H1 (cell line): Measurements from ENCODE around the gene SLC24A1. TPM values are rescaled to one million over a fixed set of nuclear protein-coding genes. Genes with fewer than 3 reads are reported as not detected.

Source experiments
- SRF ChIP-seq: IDR thresholded peaks from 2 replicates; pipeline ENCODE4 v1.6.1; 2011; ENCODE audit warnings: mild to moderate bottlenecking, low read depth, low read length, moderate library complexity
- SUZ12 ChIP-seq: fragments of 200-600 bp; sonication (generic); IDR thresholded peaks from 2 replicates; pipeline ENCODE4 v1.6.1; 2012; ENCODE audit warnings: mild to moderate bottlenecking, inconsistent platforms, low read length, moderate library complexity, mixed read lengths
- TCF12 ChIP-seq: IDR thresholded peaks from 2 replicates; pipeline ENCODE4 v1.6.1; 2011; ENCODE audit warnings: low read depth, mild to moderate bottlenecking, low read length
- polyA plus RNA-seq, 7 experiments: library from polyadenylated mRNA; depleted of rRNA in 3 of 7; stranded (reverse) in 5 of 7; unstranded in 2 of 7; fragments of >200 nt in 5 of 7; fragments of 200-250 nt in 2 of 7; gene quantifications; 1 replicate in 5 of 7; 2 replicates in 1 of 7; 4 replicates in 1 of 7; pipeline versions ENCODE4 v1.2.1 to v1.2.3, GENCODE V29; 2011 to 2013; ENCODE audit warnings: missing spikeins in 2 of 7, mixed read lengths in 2 of 7
- total RNA-seq: library from RNA; stranded (reverse); fragmentation: NEBNext Ultra II Directional; extraction: Animal tissue kit (Norgen Biotek cat#: 25700); gene quantifications from 2 replicates; pipeline ENCODE4 v1.2.1, GENCODE V29; 2021
- TF ChIP-seq, protein P1 (sequence below): fragments of 300-600 bp; sonication (generic); IDR thresholded peaks from 2 replicates; pipeline ENCODE4 v1.7.1; 2012; ENCODE audit warnings: low read length, moderate library complexity, mild to moderate bottlenecking, inconsistent platforms; ENCODE audit not compliant: insufficient replicate concordance
- TF ChIP-seq, protein P2 (sequence below): IDR thresholded peaks from 2 replicates; pipeline ENCODE4 v1.6.1; 2011; ENCODE audit warnings: low read length, improper control_type of control experiment

Gene SLC24A1
- total and polyA plus RNA-seq, 2 of the 8 experiments (the other 6 are each of a cell fraction or from before 2014, with no cell fraction given): 4.9 to 6.6 TPM

DNA sequence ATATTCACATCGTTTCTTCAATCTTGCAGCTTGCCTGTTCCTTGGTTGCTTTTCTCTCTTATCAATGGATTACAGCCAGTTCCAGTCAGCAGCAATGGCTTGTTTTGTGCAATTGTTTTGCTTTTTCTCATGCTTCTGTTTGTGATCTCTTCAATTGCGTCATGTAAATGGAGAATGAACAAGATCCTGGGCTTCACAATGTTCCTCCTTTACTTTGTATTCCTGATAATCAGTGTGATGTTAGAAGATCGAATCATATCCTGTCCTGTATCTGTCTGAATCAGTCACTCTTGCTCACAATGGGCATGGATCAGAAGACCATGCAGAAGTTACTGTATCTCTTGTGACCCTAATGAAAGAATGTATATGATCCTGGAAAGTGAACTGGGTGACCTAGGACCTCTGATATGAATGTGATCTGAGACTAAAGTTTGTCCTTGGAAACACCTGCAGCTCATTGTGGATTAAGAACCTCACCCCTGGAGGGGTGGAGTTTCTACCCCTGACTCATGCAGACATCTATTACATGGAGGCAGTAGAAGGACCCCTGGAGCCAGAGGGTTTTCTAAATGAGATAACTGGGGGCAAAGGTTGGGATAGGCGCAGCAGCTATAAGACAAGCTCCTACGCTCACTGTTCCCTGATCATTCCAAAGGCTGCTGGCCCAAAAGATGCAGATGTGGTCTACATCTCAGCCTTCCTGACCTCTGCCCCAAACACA, 32.2 kb downstream of the SLC24A1 start (continued):
- TF ChIP-seq, protein P1, sequence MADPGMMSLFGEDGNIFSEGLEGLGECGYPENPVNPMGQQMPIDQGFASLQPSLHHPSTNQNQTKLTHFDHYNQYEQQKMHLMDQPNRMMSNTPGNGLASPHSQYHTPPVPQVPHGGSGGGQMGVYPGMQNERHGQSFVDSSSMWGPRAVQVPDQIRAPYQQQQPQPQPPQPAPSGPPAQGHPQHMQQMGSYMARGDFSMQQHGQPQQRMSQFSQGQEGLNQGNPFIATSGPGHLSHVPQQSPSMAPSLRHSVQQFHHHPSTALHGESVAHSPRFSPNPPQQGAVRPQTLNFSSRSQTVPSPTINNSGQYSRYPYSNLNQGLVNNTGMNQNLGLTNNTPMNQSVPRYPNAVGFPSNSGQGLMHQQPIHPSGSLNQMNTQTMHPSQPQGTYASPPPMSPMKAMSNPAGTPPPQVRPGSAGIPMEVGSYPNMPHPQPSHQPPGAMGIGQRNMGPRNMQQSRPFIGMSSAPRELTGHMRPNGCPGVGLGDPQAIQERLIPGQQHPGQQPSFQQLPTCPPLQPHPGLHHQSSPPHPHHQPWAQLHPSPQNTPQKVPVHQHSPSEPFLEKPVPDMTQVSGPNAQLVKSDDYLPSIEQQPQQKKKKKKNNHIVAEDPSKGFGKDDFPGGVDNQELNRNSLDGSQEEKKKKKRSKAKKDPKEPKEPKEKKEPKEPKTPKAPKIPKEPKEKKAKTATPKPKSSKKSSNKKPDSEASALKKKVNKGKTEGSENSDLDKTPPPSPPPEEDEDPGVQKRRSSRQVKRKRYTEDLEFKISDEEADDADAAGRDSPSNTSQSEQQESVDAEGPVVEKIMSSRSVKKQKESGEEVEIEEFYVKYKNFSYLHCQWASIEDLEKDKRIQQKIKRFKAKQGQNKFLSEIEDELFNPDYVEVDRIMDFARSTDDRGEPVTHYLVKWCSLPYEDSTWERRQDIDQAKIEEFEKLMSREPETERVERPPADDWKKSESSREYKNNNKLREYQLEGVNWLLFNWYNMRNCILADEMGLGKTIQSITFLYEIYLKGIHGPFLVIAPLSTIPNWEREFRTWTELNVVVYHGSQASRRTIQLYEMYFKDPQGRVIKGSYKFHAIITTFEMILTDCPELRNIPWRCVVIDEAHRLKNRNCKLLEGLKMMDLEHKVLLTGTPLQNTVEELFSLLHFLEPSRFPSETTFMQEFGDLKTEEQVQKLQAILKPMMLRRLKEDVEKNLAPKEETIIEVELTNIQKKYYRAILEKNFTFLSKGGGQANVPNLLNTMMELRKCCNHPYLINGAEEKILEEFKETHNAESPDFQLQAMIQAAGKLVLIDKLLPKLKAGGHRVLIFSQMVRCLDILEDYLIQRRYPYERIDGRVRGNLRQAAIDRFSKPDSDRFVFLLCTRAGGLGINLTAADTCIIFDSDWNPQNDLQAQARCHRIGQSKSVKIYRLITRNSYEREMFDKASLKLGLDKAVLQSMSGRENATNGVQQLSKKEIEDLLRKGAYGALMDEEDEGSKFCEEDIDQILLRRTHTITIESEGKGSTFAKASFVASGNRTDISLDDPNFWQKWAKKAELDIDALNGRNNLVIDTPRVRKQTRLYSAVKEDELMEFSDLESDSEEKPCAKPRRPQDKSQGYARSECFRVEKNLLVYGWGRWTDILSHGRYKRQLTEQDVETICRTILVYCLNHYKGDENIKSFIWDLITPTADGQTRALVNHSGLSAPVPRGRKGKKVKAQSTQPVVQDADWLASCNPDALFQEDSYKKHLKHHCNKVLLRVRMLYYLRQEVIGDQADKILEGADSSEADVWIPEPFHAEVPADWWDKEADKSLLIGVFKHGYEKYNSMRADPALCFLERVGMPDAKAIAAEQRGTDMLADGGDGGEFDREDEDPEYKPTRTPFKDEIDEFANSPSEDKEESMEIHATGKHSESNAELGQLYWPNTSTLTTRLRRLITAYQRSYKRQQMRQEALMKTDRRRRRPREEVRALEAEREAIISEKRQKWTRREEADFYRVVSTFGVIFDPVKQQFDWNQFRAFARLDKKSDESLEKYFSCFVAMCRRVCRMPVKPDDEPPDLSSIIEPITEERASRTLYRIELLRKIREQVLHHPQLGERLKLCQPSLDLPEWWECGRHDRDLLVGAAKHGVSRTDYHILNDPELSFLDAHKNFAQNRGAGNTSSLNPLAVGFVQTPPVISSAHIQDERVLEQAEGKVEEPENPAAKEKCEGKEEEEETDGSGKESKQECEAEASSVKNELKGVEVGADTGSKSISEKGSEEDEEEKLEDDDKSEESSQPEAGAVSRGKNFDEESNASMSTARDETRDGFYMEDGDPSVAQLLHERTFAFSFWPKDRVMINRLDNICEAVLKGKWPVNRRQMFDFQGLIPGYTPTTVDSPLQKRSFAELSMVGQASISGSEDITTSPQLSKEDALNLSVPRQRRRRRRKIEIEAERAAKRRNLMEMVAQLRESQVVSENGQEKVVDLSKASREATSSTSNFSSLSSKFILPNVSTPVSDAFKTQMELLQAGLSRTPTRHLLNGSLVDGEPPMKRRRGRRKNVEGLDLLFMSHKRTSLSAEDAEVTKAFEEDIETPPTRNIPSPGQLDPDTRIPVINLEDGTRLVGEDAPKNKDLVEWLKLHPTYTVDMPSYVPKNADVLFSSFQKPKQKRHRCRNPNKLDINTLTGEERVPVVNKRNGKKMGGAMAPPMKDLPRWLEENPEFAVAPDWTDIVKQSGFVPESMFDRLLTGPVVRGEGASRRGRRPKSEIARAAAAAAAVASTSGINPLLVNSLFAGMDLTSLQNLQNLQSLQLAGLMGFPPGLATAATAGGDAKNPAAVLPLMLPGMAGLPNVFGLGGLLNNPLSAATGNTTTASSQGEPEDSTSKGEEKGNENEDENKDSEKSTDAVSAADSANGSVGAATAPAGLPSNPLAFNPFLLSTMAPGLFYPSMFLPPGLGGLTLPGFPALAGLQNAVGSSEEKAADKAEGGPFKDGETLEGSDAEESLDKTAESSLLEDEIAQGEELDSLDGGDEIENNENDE: no peak
- no peak for TF ChIP-seq SUZ12
- no peak for TF ChIP-seq TCF12
- TF ChIP-seq, protein P2, sequence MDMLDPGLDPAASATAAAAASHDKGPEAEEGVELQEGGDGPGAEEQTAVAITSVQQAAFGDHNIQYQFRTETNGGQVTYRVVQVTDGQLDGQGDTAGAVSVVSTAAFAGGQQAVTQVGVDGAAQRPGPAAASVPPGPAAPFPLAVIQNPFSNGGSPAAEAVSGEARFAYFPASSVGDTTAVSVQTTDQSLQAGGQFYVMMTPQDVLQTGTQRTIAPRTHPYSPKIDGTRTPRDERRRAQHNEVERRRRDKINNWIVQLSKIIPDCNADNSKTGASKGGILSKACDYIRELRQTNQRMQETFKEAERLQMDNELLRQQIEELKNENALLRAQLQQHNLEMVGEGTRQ: no peak
- no peak for TF ChIP-seq SRF
